ENCODE measurements around the gene ADAMTS6.

ADAMTS6 gene

GRCh38 chr5:65276178-65276890 is 205.4 kb downstream of the ADAMTS6 start:
- no peak for TF ChIP-seq PKNOX1 (IDR thresholded peaks at IDR 0.05)
- no peak for TF ChIP-seq NFRKB (IDR thresholded peaks at IDR 0.05)
- no peak for TF ChIP-seq SP1 (IDR thresholded peaks at IDR 0.05)
- no peak for TF ChIP-seq ZNF384 (IDR thresholded peaks at IDR 0.05)
- TF ChIP-seq LEF1 (IDR thresholded peaks at IDR 0.05; ENCODE audit: borderline replicate concordance), result no peak
- no peak for TF ChIP-seq BHLHE40 (IDR thresholded peaks at IDR 0.05; ENCODE audit: borderline replicate concordance)
- TF ChIP-seq FOXK2 (IDR thresholded peaks at IDR 0.05), result no peak
- TF ChIP-seq ARNT (IDR thresholded peaks at IDR 0.05), result no peak
- TF ChIP-seq ELF4 (IDR thresholded peaks at IDR 0.05), result no peak
- TF ChIP-seq SUZ12 (IDR thresholded peaks at IDR 0.05), result no peak
- TF ChIP-seq HDGF (IDR thresholded peaks at IDR 0.05; ENCODE audit: borderline replicate concordance), result no peak
- TF ChIP-seq FOXM1 (IDR thresholded peaks at IDR 0.05; ENCODE audit: borderline replicate concordance), result no peak
- no peak for TF ChIP-seq TARDBP (IDR thresholded peaks at IDR 0.05)
- TF ChIP-seq CTBP1 (IDR thresholded peaks at IDR 0.05; ENCODE audit: borderline replicate concordance), result no peak
- DNase-seq (ENCODE audit: extremely low spot score), result no peak
- ChIA-PET CTCF (no interaction called here), POLR2A (no interaction called here)

- no peak for TF ChIP-seq CTBP1 (IDR thresholded peaks at IDR 0.05; ENCODE audit: borderline replicate concordance)
- no peak for TF ChIP-seq BHLHE40 (IDR thresholded peaks at IDR 0.05; ENCODE audit: borderline replicate concordance)
- no peak for TF ChIP-seq FOXM1 (IDR thresholded peaks at IDR 0.05; ENCODE audit: borderline replicate concordance)
- no peak for TF ChIP-seq TARDBP (IDR thresholded peaks at IDR 0.05)
- no peak for TF ChIP-seq NFRKB (IDR thresholded peaks at IDR 0.05)
These were observed 209.8 kb downstream of the ADAMTS6 start for GRCh38 chr5:65271906-65272305.

GRCh38 chr5:65268525-65268924 is 213.2 kb downstream of the ADAMTS6 start:
- ChIA-PET CTCF (interaction anchor here (0.6 kb wide), 1 partner anchor 23 kb away, joined by 6 read pairs; no protein-coding TSS in a partner anchor), POLR2A (no interaction called here)
- DNase-seq (ENCODE audit: extremely low spot score), result no peak
- TF ChIP-seq SUZ12 (IDR thresholded peaks at IDR 0.05), result no peak
- TF ChIP-seq ELF4 (IDR thresholded peaks at IDR 0.05), result no peak
- no peak for TF ChIP-seq TARDBP (IDR thresholded peaks at IDR 0.05)
- TF ChIP-seq HDGF (IDR thresholded peaks at IDR 0.05; ENCODE audit: borderline replicate concordance), result no peak
- no peak for TF ChIP-seq FOXM1 (IDR thresholded peaks at IDR 0.05; ENCODE audit: borderline replicate concordance)
- TF ChIP-seq NFRKB (IDR thresholded peaks at IDR 0.05), result no peak
- no peak for TF ChIP-seq LEF1 (IDR thresholded peaks at IDR 0.05; ENCODE audit: borderline replicate concordance)
- no peak for TF ChIP-seq ZNF384 (IDR thresholded peaks at IDR 0.05)
- TF ChIP-seq CTBP1 (IDR thresholded peaks at IDR 0.05; ENCODE audit: borderline replicate concordance), result no peak
- TF ChIP-seq FOXA1 (IDR thresholded peaks at IDR 0.05), result no peak
- TF ChIP-seq PKNOX1 (IDR thresholded peaks at IDR 0.05), result no peak
- TF ChIP-seq L3MBTL2 (conservative IDR thresholded peaks at IDR 0.05), result no peak
- TF ChIP-seq BHLHE40 (IDR thresholded peaks at IDR 0.05; ENCODE audit: borderline replicate concordance), result no peak
- TF ChIP-seq ARNT (IDR thresholded peaks at IDR 0.05), result no peak

More at GRCh38 chr5:65271906-65272305, 209.8 kb downstream of the ADAMTS6 start:
- ChIA-PET CTCF (no interaction called here), POLR2A (no interaction called here)
- DNase-seq (ENCODE audit: extremely low spot score), result no peak

- POLR2A ChIA-PET, result no interaction called here
- TF ChIP-seq PKNOX1 (IDR thresholded peaks at IDR 0.05), result no peak
- TF ChIP-seq BHLHE40 (IDR thresholded peaks at IDR 0.05; ENCODE audit: borderline replicate concordance), result no peak
- TF ChIP-seq HDGF (IDR thresholded peaks at IDR 0.05; ENCODE audit: borderline replicate concordance), result no peak
- no peak for TF ChIP-seq ARNT (IDR thresholded peaks at IDR 0.05)
- TF ChIP-seq SUZ12 (IDR thresholded peaks at IDR 0.05), result no peak
- no peak for TF ChIP-seq CTBP1 (IDR thresholded peaks at IDR 0.05; ENCODE audit: borderline replicate concordance)
- no peak for TF ChIP-seq FOXK2 (IDR thresholded peaks at IDR 0.05)
- no peak for TF ChIP-seq FOXA1 (IDR thresholded peaks at IDR 0.05)
- no peak for TF ChIP-seq LEF1 (IDR thresholded peaks at IDR 0.05; ENCODE audit: borderline replicate concordance)
These were observed 217.3 kb downstream of the ADAMTS6 start for GRCh38 chr5:65264420-65264819.

GRCh38 chr5:65263321-65263720 is 218.4 kb downstream of the ADAMTS6 start:
- no peak for TF ChIP-seq SUZ12 (IDR thresholded peaks at IDR 0.05)
- no peak for TF ChIP-seq ARNT (IDR thresholded peaks at IDR 0.05)
- no peak for TF ChIP-seq LEF1 (IDR thresholded peaks at IDR 0.05; ENCODE audit: borderline replicate concordance)
- TF ChIP-seq FOXA1 (IDR thresholded peaks at IDR 0.05), result no peak
- no peak for TF ChIP-seq FOXK2 (IDR thresholded peaks at IDR 0.05)
- no peak for TF ChIP-seq L3MBTL2 (conservative IDR thresholded peaks at IDR 0.05)
- no peak for TF ChIP-seq PKNOX1 (IDR thresholded peaks at IDR 0.05)
- TF ChIP-seq NFRKB (IDR thresholded peaks at IDR 0.05), result no peak
- no peak for TF ChIP-seq CTBP1 (IDR thresholded peaks at IDR 0.05; ENCODE audit: borderline replicate concordance)
- no peak for TF ChIP-seq ELF4 (IDR thresholded peaks at IDR 0.05)
- no peak for TF ChIP-seq SP1 (IDR thresholded peaks at IDR 0.05)
- no peak for TF ChIP-seq FOXM1 (IDR thresholded peaks at IDR 0.05; ENCODE audit: borderline replicate concordance)
- TF ChIP-seq ZNF384 (IDR thresholded peaks at IDR 0.05), result no peak
- no peak for TF ChIP-seq HDGF (IDR thresholded peaks at IDR 0.05; ENCODE audit: borderline replicate concordance)
- no peak for TF ChIP-seq BHLHE40 (IDR thresholded peaks at IDR 0.05; ENCODE audit: borderline replicate concordance)
- no peak for TF ChIP-seq TARDBP (IDR thresholded peaks at IDR 0.05)
- ChIA-PET POLR2A (no interaction called here), CTCF (no interaction called here)
- no peak for DNase-seq (ENCODE audit: extremely low spot score)

More at GRCh38 chr5:65264420-65264819, 217.3 kb downstream of the ADAMTS6 start:
- CTCF ChIA-PET, result no interaction called here
- DNase-seq (ENCODE audit: extremely low spot score), result no peak
